CD4-positive, alpha-beta T cell treated with Interleukin-6 at 100 ng/mL for 8 hours (primary cell): ENCODE results near the gene EHMT1.
"Not testable (repeated sequence)": the region's sequence is repeated elsewhere in the genome, so short reads cannot be mapped to it uniquely, and the experiment has no call there.

Source experiments
- DNase-seq: peaks from one replicate; pipeline ENCODE4 v3.0.0-alpha.2; 2020; ENCODE audit warnings: mixed read lengths, low spot score

Gene EHMT1

GRCh38 chr9:137762414-137763061 is 143.7 kb downstream of the EHMT1 start:
- DNase-seq, result no peak

GRCh38 chr9:137763271-137763955 is 144.6 kb downstream of the EHMT1 start:
- DNase-seq, result no peak

- no peak for DNase-seq
These were observed 145.4 kb downstream of the EHMT1 start for GRCh38 chr9:137764171-137764671.

- DNase-seq, result no peak
These were observed 146.2 kb downstream of the EHMT1 start for GRCh38 chr9:137764981-137765380.

GRCh38 chr9:137765536-137765935 is 146.7 kb downstream of the EHMT1 start:
- no peak for DNase-seq

GRCh38 chr9:137771580-137771979 is 152.8 kb downstream of the EHMT1 start:
- DNase-seq, result no peak

GRCh38 chr9:137772281-137772873 is 153.6 kb downstream of the EHMT1 start:
- no peak for DNase-seq

GRCh38 chr9:137774775-137775386 is 156.1 kb downstream of the EHMT1 start:
- no peak for DNase-seq

GRCh38 chr9:137776306-137776995 is 157.6 kb downstream of the EHMT1 start:
- DNase-seq, result no peak

GRCh38 chr9:137777761-137778160 is 159.0 kb downstream of the EHMT1 start:
- DNase-seq, result no peak

GRCh38 chr9:137778336-137778735 is 159.5 kb downstream of the EHMT1 start:
- DNase-seq, result no peak

- no peak for DNase-seq
These were observed 160.1 kb downstream of the EHMT1 start for GRCh38 chr9:137778914-137779313.

GRCh38 chr9:137780031-137780430 is 161.2 kb downstream of the EHMT1 start:
- not testable (repeated sequence) for DNase-seq

GRCh38 chr9:137781906-137782585 is 163.2 kb downstream of the EHMT1 start:
- no peak for DNase-seq

- no peak for DNase-seq
These were observed 164.7 kb downstream of the EHMT1 start for GRCh38 chr9:137783521-137783920.

GRCh38 chr9:137784046-137784445 is 165.2 kb downstream of the EHMT1 start:
- DNase-seq, result no peak

- DNase-seq, result no peak
These were observed 166.1 kb downstream of the EHMT1 start for GRCh38 chr9:137784641-137785513.

GRCh38 chr9:137785704-137786161 is 166.9 kb downstream of the EHMT1 start:
- DNase-seq, result no peak

- no peak for DNase-seq
These were observed 167.7 kb downstream of the EHMT1 start for GRCh38 chr9:137786511-137786920.

GRCh38 chr9:137787381-137787780 is 168.6 kb downstream of the EHMT1 start:
- DNase-seq, result no peak
